Glutamatergic neuron (in vitro differentiated cells): ENCODE results near the gene NLRP13. TPM values are rescaled to one million over a fixed set of nuclear protein-coding genes. Genes with fewer than 3 reads are reported as not detected.

ENCODE experiments used
- DNase-seq: peaks from one replicate; pipeline ENCODE4 v3.0.0; 2022
- H3K27ac Mint-ChIP-seq: one replicate; pipeline ENCODE4 v1.8.0; 2020; ENCODE audit warnings: mild to moderate bottlenecking, mixed read lengths, inconsistent platforms; ENCODE audit not compliant: unreplicated experiment
- H3K27me3 Mint-ChIP-seq: one replicate; pipeline ENCODE4 v1.8.0; 2020; ENCODE audit warnings: mild to moderate bottlenecking, moderate library complexity, mixed read lengths, inconsistent platforms; ENCODE audit not compliant: unreplicated experiment
- H3K36me3 Mint-ChIP-seq: one replicate; pipeline ENCODE4 v1.8.0; 2020; ENCODE audit warnings: mild to moderate bottlenecking, mixed read lengths, inconsistent platforms; ENCODE audit not compliant: unreplicated experiment
- H3K4me1 Mint-ChIP-seq: one replicate; pipeline ENCODE4 v1.8.0; 2020; ENCODE audit warnings: mild to moderate bottlenecking, low read depth, mixed read lengths, inconsistent platforms; ENCODE audit not compliant: unreplicated experiment
- H3K4me3 Mint-ChIP-seq: one replicate; pipeline ENCODE4 v1.8.0; 2020; ENCODE audit warnings: mild to moderate bottlenecking, mixed read lengths, inconsistent platforms; ENCODE audit not compliant: unreplicated experiment
- H3K9me3 Mint-ChIP-seq: one replicate; pipeline ENCODE4 v1.8.0; 2020; ENCODE audit warnings: mild to moderate bottlenecking, moderate library complexity, mixed read lengths, inconsistent platforms; ENCODE audit not compliant: unreplicated experiment
- total RNA-seq: library from RNA; stranded (reverse); fragmentation: NEBNext Ultra II Directional; extraction: Animal tissue kit (Norgen Biotek cat#: 25700); gene quantifications from one replicate; pipeline ENCODE4 v1.2.1, GENCODE V29; 2021; ENCODE audit not compliant: unreplicated experiment
- TF ChIP-seq, protein P1 (sequence below): fragments of 200-600 bp; sonication (generic); IDR thresholded peaks from one replicate; pipeline ENCODE4 v1.5.0; 2021; ENCODE audit not compliant: partially characterized antibody, unreplicated experiment

Gene NLRP13
- total RNA-seq, 1 donor from 2014 or later: not detected

DNA sequence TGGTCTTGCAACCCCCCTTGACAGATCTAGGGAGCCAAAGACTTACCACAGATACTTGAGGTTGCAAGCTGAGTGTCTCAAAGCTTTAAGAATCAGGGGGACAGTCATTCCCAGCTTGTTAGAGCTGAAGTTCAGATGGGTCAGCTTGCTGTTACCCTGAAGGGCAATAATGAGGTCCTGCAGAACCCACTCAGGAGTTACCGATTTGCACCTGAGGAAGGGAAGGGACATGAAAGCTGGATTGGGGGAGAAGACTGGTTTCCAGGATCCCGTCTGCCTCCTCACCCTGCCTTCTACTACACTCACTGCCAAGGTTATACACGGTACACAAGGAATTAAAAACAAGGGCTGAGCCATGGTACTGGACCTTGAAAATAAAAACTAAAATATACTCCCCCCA lies 24.4 kb downstream of the NLRP13 start:
- Mint-ChIP-seq H3K36me3 (peaks cover 11% of the 10 kb centered on the region), H3K9me3 (peaks cover 15% of the 10 kb centered on the region), H3K4me1 (no peaks in the 10 kb centered on the region), H3K27me3 (peaks cover 2% of the 10 kb centered on the region), H3K4me3 (no peak overlapping the region), H3K27ac (no peak overlapping the region)
- no peak for DNase-seq
- TF ChIP-seq, protein P1, sequence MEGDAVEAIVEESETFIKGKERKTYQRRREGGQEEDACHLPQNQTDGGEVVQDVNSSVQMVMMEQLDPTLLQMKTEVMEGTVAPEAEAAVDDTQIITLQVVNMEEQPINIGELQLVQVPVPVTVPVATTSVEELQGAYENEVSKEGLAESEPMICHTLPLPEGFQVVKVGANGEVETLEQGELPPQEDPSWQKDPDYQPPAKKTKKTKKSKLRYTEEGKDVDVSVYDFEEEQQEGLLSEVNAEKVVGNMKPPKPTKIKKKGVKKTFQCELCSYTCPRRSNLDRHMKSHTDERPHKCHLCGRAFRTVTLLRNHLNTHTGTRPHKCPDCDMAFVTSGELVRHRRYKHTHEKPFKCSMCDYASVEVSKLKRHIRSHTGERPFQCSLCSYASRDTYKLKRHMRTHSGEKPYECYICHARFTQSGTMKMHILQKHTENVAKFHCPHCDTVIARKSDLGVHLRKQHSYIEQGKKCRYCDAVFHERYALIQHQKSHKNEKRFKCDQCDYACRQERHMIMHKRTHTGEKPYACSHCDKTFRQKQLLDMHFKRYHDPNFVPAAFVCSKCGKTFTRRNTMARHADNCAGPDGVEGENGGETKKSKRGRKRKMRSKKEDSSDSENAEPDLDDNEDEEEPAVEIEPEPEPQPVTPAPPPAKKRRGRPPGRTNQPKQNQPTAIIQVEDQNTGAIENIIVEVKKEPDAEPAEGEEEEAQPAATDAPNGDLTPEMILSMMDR: no peak

DNA sequence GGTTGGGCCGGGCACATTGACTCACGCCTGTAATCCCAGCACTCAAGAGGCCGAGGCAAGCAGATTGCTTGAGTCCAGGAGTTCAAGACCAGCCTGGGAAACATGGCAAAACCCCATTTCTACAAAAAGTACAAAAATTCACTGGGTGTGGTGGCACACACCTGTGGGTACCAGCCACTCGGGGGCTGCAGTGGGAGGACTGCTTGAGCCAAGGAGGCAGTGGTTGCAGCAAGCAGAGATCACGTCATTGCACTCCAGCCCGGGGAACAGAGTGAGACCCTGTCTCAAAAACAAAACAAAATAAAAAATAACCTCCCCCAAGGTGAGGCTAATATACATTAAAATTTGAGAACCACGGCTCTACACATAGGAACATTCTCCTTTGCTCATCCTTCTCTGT lies 24.9 kb downstream of the NLRP13 start:
- Mint-ChIP-seq H3K9me3 (peaks cover 15% of the 10 kb centered on the region), H3K27me3 (peaks cover 2% of the 10 kb centered on the region), H3K4me3 (no peak overlapping the region), H3K27ac (no peak overlapping the region), H3K36me3 (peaks cover 11% of the 10 kb centered on the region), H3K4me1 (no peaks in the 10 kb centered on the region)
- TF ChIP-seq, protein P1: no peak
- DNase-seq: no peak

DNA sequence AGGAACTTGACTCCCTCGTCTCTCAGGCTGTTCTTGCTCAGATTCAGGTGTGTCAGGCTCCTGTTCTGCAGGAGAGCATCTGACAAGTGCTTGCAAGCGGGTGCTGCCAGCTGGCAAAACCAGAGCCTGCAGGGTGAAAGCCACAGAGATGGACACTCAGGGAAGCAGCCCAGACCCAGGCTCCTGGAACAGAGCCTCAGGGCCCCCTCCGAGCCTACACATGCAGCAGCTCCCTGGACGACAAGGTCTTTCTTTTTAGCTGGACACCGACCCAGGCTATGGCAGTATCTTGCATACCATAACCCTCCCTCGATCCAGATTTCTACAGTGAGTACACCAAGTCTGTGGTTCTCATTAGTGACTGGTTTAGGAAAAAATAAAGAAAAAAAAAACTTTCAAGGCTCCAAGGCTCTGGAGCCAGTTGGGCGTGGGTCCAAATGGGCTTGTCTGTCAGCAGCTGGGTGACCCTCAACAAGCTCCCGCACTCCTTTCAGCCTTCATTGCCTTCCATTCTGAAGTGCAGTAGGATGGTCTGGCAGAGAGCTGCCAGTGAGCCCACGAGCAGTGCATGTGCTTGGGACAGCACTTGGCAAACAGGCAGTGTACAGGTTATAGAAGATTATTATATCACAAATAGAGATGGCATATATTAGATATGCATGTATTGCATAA lies 29.9 kb downstream of the NLRP13 start:
- DNase-seq: no peak
- Mint-ChIP-seq H3K4me1 (no peaks in the 10 kb centered on the region), H3K4me3 (no peak overlapping the region), H3K27me3 (peaks cover 3% of the 10 kb centered on the region), H3K27ac (no peak overlapping the region), H3K36me3 (peaks cover 5% of the 10 kb centered on the region), H3K9me3 (peaks cover 13% of the 10 kb centered on the region)
- TF ChIP-seq, protein P1: no peak

DNA sequence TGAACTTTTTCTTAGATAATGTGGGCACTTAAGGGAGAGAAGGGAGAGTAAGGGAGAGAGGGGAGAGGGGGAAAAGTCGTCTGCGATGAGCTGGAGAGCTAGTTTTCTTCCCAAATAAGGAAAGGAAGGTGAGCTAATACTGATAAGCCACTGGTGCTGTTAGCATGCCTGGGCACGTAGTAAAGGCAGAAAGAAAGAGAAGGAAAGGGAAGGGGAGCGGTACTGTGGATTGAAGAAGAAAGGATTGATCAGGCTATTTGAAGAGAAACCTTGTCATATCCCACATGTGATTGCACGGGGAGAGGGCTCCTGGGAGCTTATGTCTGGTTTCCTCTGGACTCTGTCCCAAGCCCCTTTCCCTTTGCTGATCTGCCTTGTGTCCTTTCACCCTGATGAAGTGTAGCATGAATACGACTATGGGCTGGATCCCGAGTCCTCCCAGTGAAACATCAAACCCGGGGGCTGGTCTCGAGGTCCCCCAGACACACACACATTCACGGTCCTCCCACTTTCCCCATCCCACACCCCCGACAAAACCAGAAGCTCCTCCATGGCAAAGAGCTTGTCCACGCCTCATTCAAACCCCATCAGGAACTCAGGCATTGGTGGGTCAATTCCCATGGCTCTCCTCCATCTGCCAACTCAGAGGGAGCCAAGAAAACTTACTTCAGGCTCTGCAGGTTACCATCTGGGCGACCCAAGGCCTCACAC lies 30.6 kb downstream of the NLRP13 start:
- no peak for DNase-seq
- peaks cover 3% of the 10 kb centered on the region for H3K27me3 Mint-ChIP-seq
- peaks cover 5% of the 10 kb centered on the region for H3K36me3 Mint-ChIP-seq
- no peak overlapping the region for H3K27ac Mint-ChIP-seq
- H3K9me3 Mint-ChIP-seq: peaks cover 17% of the 10 kb centered on the region
- H3K4me1 Mint-ChIP-seq: no peaks in the 10 kb centered on the region
- TF ChIP-seq, protein P1: no peak
- no peak overlapping the region for H3K4me3 Mint-ChIP-seq

DNA sequence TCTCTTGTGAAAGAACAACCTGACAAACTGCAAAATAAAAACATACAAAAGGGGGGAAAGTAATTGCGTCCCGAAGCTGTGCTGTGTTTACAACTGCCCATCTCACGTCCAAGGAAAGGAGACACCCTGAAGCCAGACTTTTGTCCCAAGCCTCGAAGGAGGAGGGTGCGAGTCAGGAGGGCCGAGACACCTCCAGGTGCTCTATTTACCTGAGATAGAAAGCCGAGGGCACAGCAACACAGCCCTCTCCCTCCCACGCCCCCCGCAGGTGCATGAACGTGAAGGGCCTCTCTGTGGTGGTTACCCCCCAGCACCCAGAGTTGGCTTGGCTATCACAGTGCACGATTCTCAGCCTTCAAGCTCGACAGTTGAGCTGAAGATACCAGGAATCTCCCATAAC lies 33.2 kb downstream of the NLRP13 start:
- H3K27ac Mint-ChIP-seq: no peak overlapping the region
- H3K4me1 Mint-ChIP-seq: no peaks in the 10 kb centered on the region
- H3K27me3 Mint-ChIP-seq: peaks cover 3% of the 10 kb centered on the region
- no peaks in the 10 kb centered on the region for H3K36me3 Mint-ChIP-seq
- peaks cover 17% of the 10 kb centered on the region for H3K9me3 Mint-ChIP-seq
- TF ChIP-seq, protein P1: no peak
- no peak overlapping the region for H3K4me3 Mint-ChIP-seq
- DNase-seq: no peak
